HepG2 (cell line): ENCODE measurements around the gene RNPS1. TPM values are rescaled to one million over a fixed set of nuclear protein-coding genes. Genes with fewer than 3 reads are reported as not detected.

Source experiments
- ATAC-seq: fragments of 200-7000 bp; cut with Tn5 transposase; 3 replicates; pipeline ENCODE4 v1.9.1; 2020; ENCODE audit warnings: mild to moderate bottlenecking, moderate library complexity
- BruUV-seq: library from RNA; stranded (reverse); fragments of 400-500 nt; replicated peaks from 2 replicates; lab custom pipeline; 2021; lab: Mats Ljungman, UMichigan
- CTCF ChIA-PET: fragments of 300-600 bp; formaldehyde crosslinking; extraction: SDS; loops from one replicate; lab custom pipeline; 2021; ENCODE audit warnings: low total read pairs, inconsistent platforms, low intra/inter-chr PET ratio; lab: Yijun Ruan, JAX
- POLR2A ChIA-PET: fragments of 350-600 bp; sonication (Branson Sonifier 250); formaldehyde crosslinking; loops from one replicate; lab custom pipeline; 2020; ENCODE audit warnings: antibody characterized with exemption, inconsistent platforms; lab: Yijun Ruan, JAX
- DNase-seq: peaks from one replicate; pipeline ENCODE4 v3.0.0-alpha.2; 2015; ENCODE audit warnings: low spot score
- FAIRE-seq: peaks from 3 replicates; lab custom pipeline; 2011; peaks lifted over from hg19 to GRCh38; lab: Jason Lieb, UNC
- H2AFZ ChIP-seq: one replicate; pipeline ENCODE4 v1.6.1; 2011; ENCODE audit warnings: low read length, inconsistent platforms
- H3K27ac ChIP-seq: fragments of 300-600 bp; 3 replicates; pipeline ENCODE4 v1.8.0; 2011; ENCODE audit warnings: mixed run types, mild to moderate bottlenecking, mixed read lengths, low read length, inconsistent platforms; ENCODE audit not compliant: insufficient read depth; ENCODE audit errors: extremely low read length
- H3K27me3 ChIP-seq, 2 experiments: fragments of 200-600 bp in 1 of 2; 2 replicates in 1 of 2; 3 replicates in 1 of 2; pipeline versions ENCODE4 v1.6.0 to v1.8.0; 2011; ENCODE audit warnings: low read length in 2 of 2, mild to moderate bottlenecking in 2 of 2, moderate library complexity in 2 of 2, inconsistent platforms in 1 of 2; ENCODE audit not compliant: insufficient read depth in 2 of 2, control insufficient read depth in 1 of 2
- H3K36me3 ChIP-seq, 2 experiments: fragments of 200-600 bp in 1 of 2; replicated peaks in 1 of 2; 2 replicates in 1 of 2; 3 replicates in 1 of 2; pipeline versions ENCODE4 v1.5.1 to v1.8.0; 2011; ENCODE audit warnings: low read length in 2 of 2, inconsistent platforms in 1 of 2; ENCODE audit not compliant: insufficient read depth in 2 of 2, control insufficient read depth in 1 of 2
- H3K4me1 ChIP-seq: 2 replicates; pipeline ENCODE4 v1.5.1; 2012; ENCODE audit warnings: low read length, inconsistent platforms; ENCODE audit not compliant: insufficient read depth
- H3K4me2 ChIP-seq: 2 replicates; pipeline ENCODE4 v1.6.0; 2011; ENCODE audit warnings: low read depth, low read length, inconsistent platforms
- H3K4me3 ChIP-seq, 3 experiments: fragments of 200-600 bp in 1 of 3; sonication (generic), shearing (Covaris generic) in 1 of 3; replicated peaks in 1 of 3; 2 replicates each; pipeline ENCODE4 v1.5.1; 2011 to 2016; ENCODE audit warnings: low read length in 3 of 3, inconsistent platforms in 2 of 3, low read depth in 2 of 3, mild to moderate bottlenecking in 2 of 3, control low read depth in 1 of 3, mixed read lengths in 1 of 3; ENCODE audit not compliant: insufficient read depth in 1 of 3
- H3K79me2 ChIP-seq: one replicate; pipeline ENCODE4 v1.6.1; 2011; ENCODE audit warnings: low read length, inconsistent platforms; ENCODE audit not compliant: insufficient read depth
- H3K9ac ChIP-seq: 2 replicates; pipeline ENCODE4 v1.6.0; 2011; ENCODE audit warnings: mild to moderate bottlenecking, low read depth, low read length, inconsistent platforms; ENCODE audit not compliant: insufficient read depth
- H3K9me3 ChIP-seq: 2 replicates; pipeline ENCODE4 v1.5.1; 2012; ENCODE audit warnings: mild to moderate bottlenecking, low read length
- H4K20me1 ChIP-seq: 2 replicates; pipeline ENCODE4 v1.6.0; 2011; ENCODE audit warnings: inconsistent platforms, mild to moderate bottlenecking, low read length, moderate library complexity; ENCODE audit not compliant: insufficient read depth
- AGO2 ChIP-seq: fragments of 200-400 bp; formaldehyde crosslinking; optimal IDR thresholded peaks from 2 replicates; pipeline ENCODE3; 2017; ENCODE audit warnings: mild to moderate bottlenecking, low read depth, low read length, moderate library complexity
- ELK4 ChIP-seq: sonication (generic); formaldehyde crosslinking; IDR thresholded peaks from 2 replicates; pipeline ENCODE4 v1.9.0; 2021; ENCODE audit warnings: missing genetic modification reagents, borderline replicate concordance
- IRX3 ChIP-seq: sonication (generic); formaldehyde crosslinking; IDR thresholded peaks from 2 replicates; pipeline ENCODE4 v1.8.1; 2023; ENCODE audit warnings: mild to moderate bottlenecking, low read depth, missing genetic modification reagents, borderline replicate concordance
- ISX ChIP-seq: sonication (generic); formaldehyde crosslinking; conservative IDR thresholded peaks from 2 replicates; pipeline ENCODE4 v1.5.0; 2020; ENCODE audit warnings: missing genetic modification reagents
- KDM1A ChIP-seq: IDR thresholded peaks from 2 replicates; pipeline ENCODE4 v1.6.1; 2016; ENCODE audit warnings: missing compliant biosample characterization
- RFX3 ChIP-seq: IDR thresholded peaks from 2 replicates; pipeline ENCODE4 v1.6.1; 2016; ENCODE audit warnings: missing biosample characterization, missing genetic modification reagents
- SRSF4 ChIP-seq: fragments of 200-400 bp; formaldehyde crosslinking; IDR thresholded peaks from one replicate; pipeline ENCODE4 v1.6.1; 2018; ENCODE audit warnings: mild to moderate bottlenecking, low read depth, low read length, moderate library complexity; ENCODE audit not compliant: poor library complexity, severe bottlenecking
- TP53 ChIP-seq: sonication (generic); formaldehyde crosslinking; conservative IDR thresholded peaks from 2 replicates; pipeline ENCODE4 v1.4.0; 2020; ENCODE audit warnings: missing genetic modification reagents
- XBP1 ChIP-seq: sonication (generic); formaldehyde crosslinking; IDR thresholded peaks from 2 replicates; pipeline ENCODE4 v1.5.0; 2020; ENCODE audit warnings: missing genetic modification reagents
- ZBTB33 ChIP-seq: sonication (generic); formaldehyde crosslinking; IDR thresholded peaks from 2 replicates; pipeline ENCODE4 v1.4.0; 2020; ENCODE audit warnings: missing genetic modification reagents
- ZFP82 ChIP-seq: sonication (generic); formaldehyde crosslinking; IDR thresholded peaks from 2 replicates; pipeline ENCODE4 v1.5.1; 2020; ENCODE audit warnings: mild to moderate bottlenecking, missing genetic modification reagents, borderline replicate concordance
- ZMYM4 ChIP-seq: sonication (generic); formaldehyde crosslinking; IDR thresholded peaks from 2 replicates; pipeline ENCODE4 v1.8.1; 2023; ENCODE audit warnings: mild to moderate bottlenecking, missing genetic modification reagents
- ZNF230 ChIP-seq: sonication (generic); formaldehyde crosslinking; IDR thresholded peaks from 2 replicates; pipeline ENCODE4 v1.4.0; 2020; ENCODE audit warnings: mild to moderate bottlenecking, missing genetic modification reagents
- ZNF343 ChIP-seq: sonication (generic); formaldehyde crosslinking; IDR thresholded peaks from 2 replicates; pipeline ENCODE4 v1.4.0; 2020; ENCODE audit warnings: mild to moderate bottlenecking, missing genetic modification reagents
- ZNF382 ChIP-seq: sonication (generic); formaldehyde crosslinking; IDR thresholded peaks from 2 replicates; pipeline ENCODE4 v1.5.0; 2020; ENCODE audit warnings: missing genetic modification reagents, mild to moderate bottlenecking, borderline replicate concordance
- ZNF782 ChIP-seq: sonication (generic); formaldehyde crosslinking; IDR thresholded peaks from 2 replicates; pipeline ENCODE4 v1.4.0; 2020; ENCODE audit warnings: missing genetic modification reagents, mild to moderate bottlenecking, borderline replicate concordance
- WGBS: methylation state at CpG from one replicate; pipeline ENCODE4 v1.1.6; 2017; ENCODE audit warnings: low lambda C conversion rate; 5-methylcytosine and 5-hydroxymethylcytosine counted together
- in situ Hi-C: cut with HindIII; loops from 2 replicates; pipeline ENCODE4 v1.10.0; 2017; ENCODE audit warnings: low pct_unique_long_range_greater_than_20kb; ENCODE audit not compliant: extremely low pct_ligation_motif_present
- intact Hi-C: fragments of 100-400 bp; cut with micrococcal nuclease; formaldehyde crosslinking; loops from one replicate; pipeline ENCODE4 v1.10.0; 2022; ENCODE audit not compliant: unreplicated experiment
- polyA plus RNA-seq, 8 experiments: library from polyadenylated mRNA; depleted of rRNA in 3 of 8; stranded (reverse) in 7 of 8; unstranded in 1 of 8; fragments of >200 nt; fragmentation: Illumina TruSeq in 4 of 8; extraction: Trizol in 4 of 8; gene quantifications; 2 replicates each; pipeline versions ENCODE4 v1.2.1 to v1.2.3, GENCODE V29; 2011 to 2016; ENCODE audit warnings: low read depth in 4 of 8, missing spikeins in 1 of 8, mixed read lengths in 1 of 8; ENCODE audit not compliant: insufficient read depth in 1 of 8
- total RNA-seq, 5 experiments: library from RNA; depleted of rRNA; stranded (reverse); fragments of >200 nt; fragmentation: Illumina TruSeq; extraction: Trizol; gene quantifications; 2 replicates each; pipeline ENCODE4 v1.2.3, GENCODE V29; 2016; ENCODE audit warnings: low read depth in 1 of 5
- TF ChIP-seq, protein P1 (sequence below): sonication (generic); formaldehyde crosslinking; IDR thresholded peaks from 2 replicates; pipeline ENCODE4 v1.4.0; 2020; ENCODE audit warnings: mild to moderate bottlenecking, missing genetic modification reagents

The RNPS1 gene
- total and polyA plus RNA-seq, 2 of the 13 experiments (the other 11 are each of a cell fraction or from before 2014, with no cell fraction given) = 126 to 133 TPM

GRCh38 chr16:2273931-2274330 is 6.0 kb upstream of the RNPS1 start:
- ChIA-PET CTCF (no interaction called here), POLR2A (no interaction called here)
- Histone ChIP-seq H4K20me1 (peaks cover 5% of the 10 kb centered on the region; the same call in 1 of the 2 replicates), H3K9me3 (no peaks in the 10 kb centered on the region), H3K9ac (no peak overlapping the region), H3K4me1 (peaks cover 37% of the 10 kb centered on the region), H2AFZ (no peak overlapping the region), H3K79me2 (peaks cover 5% of the 10 kb centered on the region), H3K36me3 (0 out of 5 replicates have a peak, but pooled peaks cover 0 to 2% of the 10 kb centered on the region in 2 experiments), H3K27ac (no peak overlapping the region), H3K4me3 (no peak overlapping the region), H3K27me3 (peaks cover 11 to 37% of the 10 kb centered on the region in 2 experiments), H3K4me2 (no peak overlapping the region)
- intact Hi-C loops (no loop called here), in situ Hi-C loops (no loop called here)
- no TSS peak for BruUV-seq
- peak; percentile 26 for TF ChIP-seq AGO2
- no peak for TF ChIP-seq ZNF382 (CRISPR knock-in tag)
- TF ChIP-seq SRSF4 = no peak
- no peak for FAIRE-seq
- no peak for DNase-seq
- ATAC-seq = no peak
- 74% methylated on average over 8 of the region's 10 CpGs for WGBS

GRCh38 chr16:2273484-2273883 is 5.6 kb upstream of the RNPS1 start:
- no peak overlapping the region for H3K4me2 ChIP-seq
- DNase-seq (no peak), FAIRE-seq (no peak), ATAC-seq (no peak)
- H2AFZ ChIP-seq = no peak overlapping the region
- H3K27ac ChIP-seq = no peak overlapping the region
- H3K79me2 ChIP-seq = peaks cover 5% of the 10 kb centered on the region
- H3K4me1 ChIP-seq = peaks cover 37% of the 10 kb centered on the region
- H3K27me3 ChIP-seq = peaks cover 9 to 32% of the 10 kb centered on the region in 2 experiments
- intact Hi-C loops = no loop called here
- no TSS peak for BruUV-seq
- H3K36me3 ChIP-seq = 0 out of 5 replicates have a peak, but pooled peaks cover 0 to 2% of the 10 kb centered on the region in 2 experiments
- in situ Hi-C loops = no loop called here
- 93% methylated on average over 9 of the region's 16 CpGs for WGBS
- no peak overlapping the region for H3K9ac ChIP-seq
- H4K20me1 ChIP-seq = peaks cover 5% of the 10 kb centered on the region; the same call in 1 of the 2 replicates
- CTCF ChIA-PET = no interaction called here
- no peak overlapping the region for H3K4me3 ChIP-seq
- POLR2A ChIA-PET = no interaction called here
- H3K9me3 ChIP-seq = no peaks in the 10 kb centered on the region
- no peak for TF ChIP-seq ZNF230 (CRISPR knock-in tag)
- no peak for TF ChIP-seq ZNF343 (CRISPR knock-in tag)
- no peak for TF ChIP-seq ISX (CRISPR knock-in tag)
- TF ChIP-seq XBP1 = no peak
- no peak for TF ChIP-seq ZNF782
- no peak for TF ChIP-seq ZBTB33 (CRISPR knock-in tag)
- TF ChIP-seq TP53 (CRISPR knock-in tag) = no peak
- TF ChIP-seq ELK4 (CRISPR knock-in tag) = no peak
- TF ChIP-seq KDM1A (CRISPR knock-in tag) = no peak
- TF ChIP-seq ZMYM4 = no peak
- TF ChIP-seq IRX3 = no peak
- no peak for TF ChIP-seq RFX3 (CRISPR knock-in tag)
- no peak for TF ChIP-seq ZFP82
- TF ChIP-seq, protein P1, sequence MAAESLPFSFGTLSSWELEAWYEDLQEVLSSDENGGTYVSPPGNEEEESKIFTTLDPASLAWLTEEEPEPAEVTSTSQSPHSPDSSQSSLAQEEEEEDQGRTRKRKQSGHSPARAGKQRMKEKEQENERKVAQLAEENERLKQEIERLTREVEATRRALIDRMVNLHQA (CRISPR knock-in tag) = no peak
